Lower lobe of right lung (tissue), 2 donors: Measurements from ENCODE around the gene RNASET2. TPM values are rescaled to one million over a fixed set of nuclear protein-coding genes. Genes with fewer than 3 reads are reported as not detected.

Experiments used
- ATAC-seq, 2 donors: fragments of 200-7000 bp; cut with Tn5 transposase; one replicate each; pipeline ENCODE4 v1.9.1; 2020 to 2022; ENCODE audit warnings: mild to moderate bottlenecking in 2 of 2, moderate library complexity in 2 of 2
- DNase-seq: peaks from one replicate; pipeline ENCODE4 v3.0.0-alpha.2; 2020
- H3K27ac ChIP-seq: fragments of 200-600 bp; one replicate; pipeline ENCODE4 v1.8.0; 2022
- H3K27me3 ChIP-seq: fragments of 200-600 bp; one replicate; pipeline ENCODE4 v1.8.0; 2022; ENCODE audit warnings: low read depth
- H3K36me3 ChIP-seq: fragments of 200-600 bp; one replicate; pipeline ENCODE4 v1.8.0; 2022; ENCODE audit warnings: mild to moderate bottlenecking
- H3K4me1 ChIP-seq: fragments of 200-600 bp; one replicate; pipeline ENCODE4 v1.8.0; 2022
- H3K4me3 ChIP-seq: fragments of 200-600 bp; one replicate; pipeline ENCODE4 v1.8.0; 2022; ENCODE audit warnings: mild to moderate bottlenecking
- H3K9me3 ChIP-seq: fragments of 200-600 bp; one replicate; pipeline ENCODE4 v1.8.0; 2022
- CTCF ChIP-seq: fragments of 200-600 bp; IDR thresholded peaks from one replicate; pipeline ENCODE4 v1.8.0; 2022; ENCODE audit warnings: antibody characterized with exemption, mild to moderate bottlenecking
- intact Hi-C: fragments of 100-400 bp; cut with DNase I; formaldehyde crosslinking; loops from one replicate; pipeline ENCODE4 v1.11.0; 2022
- total RNA-seq: library from RNA; stranded (reverse); fragmentation: NEBNext Ultra II Directional; extraction: Animal tissue kit (Norgen Biotek cat#: 25700); gene quantifications from one replicate; pipeline ENCODE4 v1.2.1, GENCODE V29; 2021
- donor health status: DM: no; HTN: yes; CAD: no; lungs with severe emphysema.

The RNASET2 gene
- total RNA-seq, 1 donor from 2014 or later: 103 TPM

GRCh38 chr6:166933396-166933795 lies 23.0 kb downstream of the RNASET2 start:
- DNase-seq (no peak), ATAC-seq (no peak)
- Histone ChIP-seq H3K27ac (no peak overlapping the region), H3K27me3 (no peaks in the 10 kb centered on the region), H3K9me3 (no peaks in the 10 kb centered on the region), H3K36me3 (peaks cover 71% of the 10 kb centered on the region), H3K4me3 (no peak overlapping the region), H3K4me1 (no peaks in the 10 kb centered on the region)
- no peak for TF ChIP-seq CTCF
- intact Hi-C loops: no loop called here

- no peaks in the 10 kb centered on the region for H3K4me1 ChIP-seq
- no peaks in the 10 kb centered on the region for H3K9me3 ChIP-seq
- no peak for TF ChIP-seq CTCF
- no peak overlapping the region for H3K27ac ChIP-seq
- intact Hi-C loops: no loop called here
- no peak for ATAC-seq
- H3K27me3 ChIP-seq: no peaks in the 10 kb centered on the region
- DNase-seq: no peak
- H3K4me3 ChIP-seq: no peak overlapping the region
- peaks cover 69% of the 10 kb centered on the region for H3K36me3 ChIP-seq
These were observed 23.7 kb downstream of the RNASET2 start for GRCh38 chr6:166932616-166933015.

GRCh38 chr6:166932116-166932515 lies 24.2 kb downstream of the RNASET2 start:
- intact Hi-C loops: no loop called here
- peaks cover 64% of the 10 kb centered on the region for H3K36me3 ChIP-seq
- no peaks in the 10 kb centered on the region for H3K4me1 ChIP-seq
- H3K4me3 ChIP-seq: no peak overlapping the region
- no peaks in the 10 kb centered on the region for H3K9me3 ChIP-seq
- no peak for DNase-seq
- no peaks in the 10 kb centered on the region for H3K27me3 ChIP-seq
- no peak for TF ChIP-seq CTCF
- ATAC-seq: peak in 1 of 2 donors; percentile 31
- H3K27ac ChIP-seq: no peak overlapping the region

GRCh38 chr6:166931426-166931970 lies 24.9 kb downstream of the RNASET2 start:
- no peak for DNase-seq
- Histone ChIP-seq H3K4me1 (no peaks in the 10 kb centered on the region), H3K27ac (no peak overlapping the region), H3K36me3 (peaks cover 60% of the 10 kb centered on the region), H3K4me3 (no peak overlapping the region), H3K27me3 (no peaks in the 10 kb centered on the region), H3K9me3 (no peaks in the 10 kb centered on the region)
- intact Hi-C loops: no loop called here
- ATAC-seq: no peak
- no peak for TF ChIP-seq CTCF

GRCh38 chr6:166930354-166930891 lies 25.9 kb downstream of the RNASET2 start:
- no peaks in the 10 kb centered on the region for H3K27me3 ChIP-seq
- intact Hi-C loops: no loop called here

More at GRCh38 chr6:166930354-166930891, 25.9 kb downstream of the RNASET2 start:
- Histone ChIP-seq H3K36me3 (peaks cover 54% of the 10 kb centered on the region), H3K4me3 (no peak overlapping the region), H3K9me3 (no peaks in the 10 kb centered on the region), H3K4me1 (no peaks in the 10 kb centered on the region), H3K27ac (no peak overlapping the region)
- no peak for ATAC-seq
- no peak for DNase-seq
- no peak for TF ChIP-seq CTCF
